Kidney epithelial cell (primary cell): ENCODE data around the gene SLC12A5. TPM values are rescaled to one million over a fixed set of nuclear protein-coding genes. Genes with fewer than 3 reads are reported as not detected.

Experiments
- DNase-seq: peaks from one replicate; pipeline ENCODE4 v3.0.0-alpha.2; 2010; ENCODE audit warnings: low read depth
- H3K27me3 ChIP-seq: 2 replicates; pipeline ENCODE4 v1.6.0; 2011; ENCODE audit warnings: low read length; ENCODE audit not compliant: control insufficient read depth, insufficient read depth
- H3K36me3 ChIP-seq: 2 replicates; pipeline ENCODE4 v1.5.1; 2011; ENCODE audit warnings: low read length; ENCODE audit not compliant: control insufficient read depth, insufficient read depth
- H3K4me3 ChIP-seq: 2 replicates; pipeline ENCODE4 v1.5.1; 2011; ENCODE audit warnings: low read depth, mild to moderate bottlenecking, control low read depth, low read length
- total RNA-seq: library from RNA; depleted of rRNA; stranded (reverse); fragments of >200 nt; gene quantifications from 2 replicates; pipeline ENCODE4 v1.2.3, GENCODE V29; 2015
- TF ChIP-seq, protein P1 (sequence below): IDR thresholded peaks from 2 replicates; pipeline ENCODE4 v1.5.1; 2011; ENCODE audit warnings: mild to moderate bottlenecking, moderate library complexity, low read length, control low read depth, inconsistent platforms; ENCODE audit not compliant: insufficient read depth, poor library complexity, severe bottlenecking

Gene SLC12A5
- total RNA-seq, 1 donor from 2014 or later: not detected

DNA sequence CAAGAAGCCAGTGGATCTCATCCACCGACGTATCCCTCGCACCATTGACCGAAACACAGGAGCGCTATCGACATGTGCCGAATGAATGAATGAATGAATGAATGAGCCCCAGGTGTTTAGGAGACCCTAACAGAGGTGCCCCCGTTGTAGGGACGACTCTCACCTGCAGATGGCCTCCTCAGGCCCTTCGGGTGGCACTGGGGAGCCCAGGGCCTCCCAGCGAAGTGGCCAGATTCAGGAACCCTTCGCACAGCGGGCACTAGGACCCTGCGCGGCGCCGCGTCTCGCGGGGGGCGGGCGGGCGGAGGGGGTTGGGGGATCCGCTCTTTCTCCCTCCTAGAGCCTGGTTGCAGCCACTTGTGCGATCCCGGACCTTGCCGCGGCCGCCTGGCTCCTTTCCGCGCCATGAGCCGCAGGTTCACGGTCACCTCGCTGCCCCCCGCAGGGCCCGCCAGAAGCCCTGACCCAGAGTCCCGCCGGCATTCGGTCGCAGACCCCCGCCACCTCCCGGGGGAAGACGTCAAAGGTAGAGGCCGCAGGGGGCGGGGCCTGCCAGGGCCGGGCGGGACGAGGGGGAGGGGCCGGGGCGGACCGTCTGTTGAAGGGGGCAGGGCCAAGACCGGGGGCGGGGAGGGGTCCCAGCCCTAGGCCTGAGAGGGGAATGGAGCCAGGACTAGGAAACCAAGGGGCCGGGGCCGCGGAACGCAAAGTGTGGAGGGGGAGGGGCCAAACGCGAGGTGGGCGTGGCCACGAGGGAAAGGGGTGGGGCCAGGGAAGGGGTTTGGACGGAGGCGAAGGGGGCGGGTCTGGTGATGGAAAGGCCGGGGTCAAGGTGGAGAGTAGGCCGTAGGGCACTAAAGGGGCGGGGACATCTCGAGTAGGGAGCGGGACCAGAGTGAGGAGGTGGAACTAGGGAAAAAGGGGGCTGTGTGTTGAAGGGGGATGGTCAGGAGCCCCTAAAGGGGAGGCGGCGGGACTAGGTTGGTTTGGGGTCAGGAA is 7.4 kb upstream of the SLC12A5 start:
- TF ChIP-seq, protein P1, sequence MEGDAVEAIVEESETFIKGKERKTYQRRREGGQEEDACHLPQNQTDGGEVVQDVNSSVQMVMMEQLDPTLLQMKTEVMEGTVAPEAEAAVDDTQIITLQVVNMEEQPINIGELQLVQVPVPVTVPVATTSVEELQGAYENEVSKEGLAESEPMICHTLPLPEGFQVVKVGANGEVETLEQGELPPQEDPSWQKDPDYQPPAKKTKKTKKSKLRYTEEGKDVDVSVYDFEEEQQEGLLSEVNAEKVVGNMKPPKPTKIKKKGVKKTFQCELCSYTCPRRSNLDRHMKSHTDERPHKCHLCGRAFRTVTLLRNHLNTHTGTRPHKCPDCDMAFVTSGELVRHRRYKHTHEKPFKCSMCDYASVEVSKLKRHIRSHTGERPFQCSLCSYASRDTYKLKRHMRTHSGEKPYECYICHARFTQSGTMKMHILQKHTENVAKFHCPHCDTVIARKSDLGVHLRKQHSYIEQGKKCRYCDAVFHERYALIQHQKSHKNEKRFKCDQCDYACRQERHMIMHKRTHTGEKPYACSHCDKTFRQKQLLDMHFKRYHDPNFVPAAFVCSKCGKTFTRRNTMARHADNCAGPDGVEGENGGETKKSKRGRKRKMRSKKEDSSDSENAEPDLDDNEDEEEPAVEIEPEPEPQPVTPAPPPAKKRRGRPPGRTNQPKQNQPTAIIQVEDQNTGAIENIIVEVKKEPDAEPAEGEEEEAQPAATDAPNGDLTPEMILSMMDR: no peak
- Histone ChIP-seq H3K4me3 (peak overlapping the region; percentile 47), H3K27me3 (peaks cover 50% of the 10 kb centered on the region), H3K36me3 (no peaks in the 10 kb centered on the region)
- no peak for DNase-seq

DNA sequence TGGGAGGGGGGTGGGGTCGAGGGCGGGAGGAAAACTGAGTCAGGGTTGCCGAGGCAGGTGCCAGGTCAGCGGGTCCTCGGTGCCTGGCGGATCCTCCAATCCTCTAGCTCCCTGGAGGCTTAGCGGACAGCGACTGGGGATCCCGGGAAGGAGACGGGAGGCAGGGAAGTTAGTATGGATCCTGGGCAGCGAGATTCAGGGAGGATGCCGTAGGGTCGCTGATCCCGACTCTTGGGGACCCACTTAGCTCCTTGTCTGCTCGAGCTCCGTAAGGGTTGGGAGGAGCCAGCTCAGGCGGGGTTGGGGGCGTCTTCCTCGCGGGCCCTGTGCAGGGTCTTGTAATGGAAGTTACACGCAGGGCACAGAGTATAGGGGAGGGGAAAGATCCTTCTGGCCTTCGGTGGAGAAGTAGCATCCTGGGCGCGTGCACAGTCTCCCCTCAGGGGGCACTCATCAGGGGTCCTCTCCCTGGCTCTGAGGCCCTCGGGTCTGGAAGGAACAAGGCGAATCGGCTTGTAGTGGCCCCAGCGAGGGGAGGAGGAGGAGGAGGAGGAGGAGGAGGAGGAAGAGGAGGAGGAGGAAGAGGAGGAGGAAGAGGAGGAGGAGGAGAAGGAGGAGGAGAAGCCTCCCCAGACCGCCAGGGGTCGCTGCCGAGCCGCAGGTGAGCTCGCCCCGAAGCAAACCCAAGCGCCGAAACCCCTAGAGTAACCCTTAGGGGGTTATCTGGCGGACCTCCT is 6.4 kb upstream of the SLC12A5 start:
- TF ChIP-seq, protein P1: peak; percentile 88
- Histone ChIP-seq H3K27me3 (peaks cover 50% of the 10 kb centered on the region), H3K4me3 (peak overlapping the region; percentile 47), H3K36me3 (no peaks in the 10 kb centered on the region)
- DNase-seq: no peak

DNA sequence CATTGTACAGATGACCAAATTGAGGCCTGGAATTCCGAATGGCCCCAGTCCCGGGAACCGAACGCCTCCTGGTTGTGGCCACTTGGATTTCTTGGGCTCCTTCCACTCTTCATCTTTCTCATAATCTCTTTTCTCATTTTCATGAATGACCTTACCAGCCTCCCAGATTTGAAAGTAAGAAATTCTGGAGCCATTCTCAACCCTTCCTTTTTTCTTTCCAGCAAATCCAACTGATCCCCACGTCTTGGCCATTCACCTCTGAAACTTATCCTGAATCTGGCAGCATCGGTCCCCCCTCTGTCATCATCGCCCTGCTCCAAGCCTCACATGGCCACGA is 5.9 kb upstream of the SLC12A5 start:
- H3K4me3 ChIP-seq: no peak overlapping the region
- TF ChIP-seq, protein P1: no peak
- DNase-seq: no peak
- H3K27me3 ChIP-seq: peaks cover 51% of the 10 kb centered on the region
- H3K36me3 ChIP-seq: no peaks in the 10 kb centered on the region

DNA sequence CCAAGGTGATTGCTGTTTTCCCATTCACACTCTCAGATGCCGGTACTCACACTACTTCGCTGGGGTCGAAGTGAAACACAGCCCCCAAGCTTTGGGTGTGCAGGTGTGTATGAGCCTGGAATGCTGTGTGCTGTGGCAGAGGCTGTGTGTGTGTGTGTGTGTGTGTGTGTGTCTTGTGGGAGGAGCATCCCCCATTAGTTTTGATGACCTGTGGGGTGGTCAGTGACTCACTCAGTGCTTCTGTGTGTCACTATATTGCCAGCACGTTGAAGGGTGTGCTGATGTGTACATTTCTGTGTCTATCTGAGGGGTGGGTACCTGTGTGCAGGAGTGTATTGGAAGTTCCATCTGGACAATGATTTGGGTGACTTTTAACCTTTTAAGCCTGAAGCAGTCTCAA is 5.0 kb upstream of the SLC12A5 start:
- TF ChIP-seq, protein P1: no peak
- H3K27me3 ChIP-seq: peaks cover 58% of the 10 kb centered on the region
- no peak overlapping the region for H3K4me3 ChIP-seq
- DNase-seq: no peak
- H3K36me3 ChIP-seq: no peaks in the 10 kb centered on the region

DNA sequence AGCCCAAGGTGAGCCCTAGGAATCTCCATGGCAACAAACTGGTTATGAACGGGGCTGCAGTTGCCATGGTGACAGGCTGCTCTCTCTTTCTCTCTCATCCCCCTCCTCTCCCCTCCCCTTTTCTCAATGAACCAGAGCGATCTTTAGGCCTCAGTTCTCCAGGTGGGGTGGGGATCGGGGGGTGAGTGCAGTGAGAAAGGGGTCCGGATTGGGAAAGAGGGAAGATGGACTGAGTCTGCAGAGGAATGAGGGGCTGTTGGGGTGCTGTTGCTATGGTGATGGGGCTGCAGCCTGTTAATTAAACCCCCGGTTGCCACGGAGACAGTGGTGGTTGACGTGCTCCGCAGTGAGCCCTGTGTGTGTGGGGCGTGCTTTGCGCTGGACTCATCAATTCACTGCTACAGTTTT is 3.6 kb upstream of the SLC12A5 start:
- TF ChIP-seq, protein P1: no peak
- Histone ChIP-seq H3K4me3 (no peak overlapping the region), H3K27me3 (peaks cover 71% of the 10 kb centered on the region), H3K36me3 (no peaks in the 10 kb centered on the region)
- no peak for DNase-seq
